SKM-1 treated with dmso at 0.1 percent for 144 hours (cell line): Measurements from ENCODE around the gene ERC1.
"Not testable (repeated sequence)": the region's sequence is repeated elsewhere in the genome, so short reads cannot be mapped to it uniquely, and the experiment has no call there.

ENCODE experiments used
- DNase-seq: peaks from one replicate; lab custom pipeline; 2025; ENCODE audit not compliant: unreplicated experiment; lab: John Stamatoyannopoulos, UW

The ERC1 gene

DNA sequence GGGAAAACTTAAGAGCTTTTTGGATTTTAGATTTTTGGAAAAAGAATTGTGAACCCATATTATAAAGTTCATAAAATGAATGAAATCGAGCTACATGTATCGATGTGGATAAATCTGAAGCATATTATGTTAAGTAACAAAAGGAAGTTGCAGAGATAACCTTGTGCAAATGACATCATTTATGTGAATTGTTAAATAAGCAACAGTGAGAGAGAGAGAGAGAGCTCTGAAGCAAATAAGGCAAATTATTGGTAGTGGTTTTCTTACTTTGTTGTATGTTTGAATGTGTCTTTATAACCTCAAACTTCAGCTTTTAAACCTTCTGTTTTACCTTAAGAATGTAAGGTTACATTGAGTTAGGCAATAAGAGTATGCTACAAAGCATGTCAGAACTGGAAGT lies 78.8 kb downstream of the ERC1 start:
- no peak for DNase-seq

DNA sequence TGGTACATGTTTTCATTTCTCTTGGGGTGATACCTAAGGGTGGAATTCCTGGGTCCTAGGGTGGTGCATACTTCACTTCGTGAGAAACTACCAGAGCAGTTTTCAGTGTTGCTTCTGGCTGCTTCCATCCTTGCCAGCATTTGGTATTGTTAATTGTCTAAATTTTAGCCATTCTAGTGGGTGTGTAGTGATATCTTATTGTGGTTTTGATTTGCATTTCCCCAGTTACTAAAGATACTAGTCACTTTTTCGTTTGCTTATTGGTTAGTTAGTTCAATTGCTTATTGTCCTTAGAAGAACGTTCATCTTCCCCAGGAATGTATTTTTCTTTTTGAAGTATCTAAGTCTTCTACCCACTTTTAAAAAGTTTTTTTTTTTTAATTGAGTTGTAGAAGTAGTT lies 80.2 kb downstream of the ERC1 start:
- DNase-seq, result no peak

DNA sequence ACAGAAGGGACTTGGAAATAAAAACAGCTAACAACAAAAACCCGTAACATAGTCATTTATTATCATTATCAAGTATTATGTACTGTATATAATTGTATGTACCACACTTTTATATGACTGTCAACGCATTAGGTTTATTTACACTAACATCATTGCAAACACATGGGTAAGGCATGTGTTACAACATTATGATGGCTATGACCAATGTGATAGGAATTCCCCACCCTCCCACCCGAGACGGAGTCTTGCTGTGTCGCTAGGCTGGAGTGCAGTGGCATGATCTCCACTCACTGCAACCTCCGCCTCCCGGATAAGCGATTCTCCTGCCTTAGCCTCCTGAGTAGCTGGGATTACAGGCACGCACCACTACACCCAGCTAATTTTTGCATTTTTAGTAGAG lies 82.6 kb downstream of the ERC1 start:
- no peak for DNase-seq

DNA sequence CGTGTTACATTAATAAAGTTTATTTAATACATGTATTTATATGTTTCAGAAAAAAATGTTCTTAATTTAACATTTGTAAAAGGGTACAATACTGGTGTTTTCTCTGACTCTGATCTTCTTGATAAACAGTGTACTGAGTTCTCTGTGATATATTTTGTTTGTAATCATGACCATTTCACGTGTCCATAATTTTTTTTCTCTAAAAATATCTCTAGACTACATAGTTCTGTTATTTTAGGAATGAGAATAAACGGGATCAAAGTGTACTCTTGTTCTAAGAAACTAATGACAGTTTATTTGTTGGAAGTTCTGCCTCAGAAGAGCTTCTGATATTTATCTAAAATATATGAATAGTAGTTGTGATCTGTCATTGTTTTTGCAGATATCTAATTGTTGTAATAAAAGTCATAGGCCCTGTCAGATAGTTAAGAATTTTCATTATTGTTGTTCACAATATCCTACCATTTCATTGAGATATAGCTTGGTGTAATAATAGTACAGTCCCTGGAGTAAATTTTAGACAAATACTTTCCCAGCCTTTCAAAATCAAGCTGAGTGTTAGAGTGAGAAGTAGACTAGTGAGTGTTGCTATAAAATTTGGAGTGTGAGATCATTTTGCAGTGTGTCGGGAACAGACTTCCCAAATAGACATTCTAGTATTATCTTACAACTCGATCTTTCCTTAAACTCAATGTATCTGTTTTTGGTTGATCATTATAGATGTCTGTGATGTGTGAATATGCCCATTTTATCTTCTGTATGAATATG lies 86.2 kb downstream of the ERC1 start:
- no peak for DNase-seq

DNA sequence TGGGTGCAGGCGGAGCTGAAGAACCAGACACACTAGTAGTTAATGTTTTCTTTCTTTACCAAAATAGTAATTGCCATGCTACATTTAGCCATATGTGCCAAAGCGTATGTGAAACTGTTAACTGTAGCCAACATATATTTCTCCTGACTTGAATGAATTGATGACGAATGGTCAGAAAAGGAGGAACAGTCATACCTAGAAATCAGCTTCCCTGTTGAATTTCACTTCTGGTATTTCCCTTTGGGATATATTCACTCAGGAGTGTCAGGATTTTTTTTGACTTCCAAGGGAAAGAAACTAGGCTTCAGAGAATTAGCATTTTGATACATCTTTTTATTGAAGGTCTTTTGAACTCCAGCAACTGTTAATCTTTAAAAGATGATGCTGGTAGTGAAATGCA lies 87.0 kb downstream of the ERC1 start:
- no peak for DNase-seq

DNA sequence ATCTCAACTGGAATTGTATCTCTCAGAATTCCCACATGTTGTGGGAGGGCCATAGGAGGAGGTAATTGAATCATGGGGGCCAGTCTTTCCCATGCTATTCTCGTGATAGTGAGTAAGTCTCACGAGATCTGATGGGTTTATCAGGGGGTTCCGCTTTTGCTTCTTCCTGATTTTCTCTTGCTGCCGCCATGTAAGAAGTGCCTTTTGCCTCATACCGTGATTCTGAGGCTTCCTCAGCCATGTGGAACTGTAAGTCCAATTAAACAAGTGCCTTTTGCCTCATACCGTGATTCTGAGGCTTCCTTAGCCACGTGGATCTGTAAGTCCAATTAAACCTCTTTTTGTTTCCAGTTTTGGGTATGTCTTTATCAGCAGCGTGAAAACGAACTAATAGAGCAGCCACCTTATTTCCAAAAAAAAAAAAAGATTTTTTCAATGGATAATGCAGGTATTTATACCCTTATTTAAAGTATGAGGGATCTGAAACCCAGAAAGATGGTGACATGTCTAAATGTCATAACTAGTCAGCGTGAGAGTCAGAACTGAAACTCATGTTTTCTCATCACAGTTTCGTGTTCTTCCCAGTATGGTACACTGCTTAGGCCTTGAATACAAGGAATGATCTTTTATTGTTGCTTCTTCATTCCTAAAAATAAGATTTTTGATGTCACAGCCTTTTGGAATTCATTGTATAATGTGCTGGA lies 89.6 kb downstream of the ERC1 start:
- no peak for DNase-seq

DNA sequence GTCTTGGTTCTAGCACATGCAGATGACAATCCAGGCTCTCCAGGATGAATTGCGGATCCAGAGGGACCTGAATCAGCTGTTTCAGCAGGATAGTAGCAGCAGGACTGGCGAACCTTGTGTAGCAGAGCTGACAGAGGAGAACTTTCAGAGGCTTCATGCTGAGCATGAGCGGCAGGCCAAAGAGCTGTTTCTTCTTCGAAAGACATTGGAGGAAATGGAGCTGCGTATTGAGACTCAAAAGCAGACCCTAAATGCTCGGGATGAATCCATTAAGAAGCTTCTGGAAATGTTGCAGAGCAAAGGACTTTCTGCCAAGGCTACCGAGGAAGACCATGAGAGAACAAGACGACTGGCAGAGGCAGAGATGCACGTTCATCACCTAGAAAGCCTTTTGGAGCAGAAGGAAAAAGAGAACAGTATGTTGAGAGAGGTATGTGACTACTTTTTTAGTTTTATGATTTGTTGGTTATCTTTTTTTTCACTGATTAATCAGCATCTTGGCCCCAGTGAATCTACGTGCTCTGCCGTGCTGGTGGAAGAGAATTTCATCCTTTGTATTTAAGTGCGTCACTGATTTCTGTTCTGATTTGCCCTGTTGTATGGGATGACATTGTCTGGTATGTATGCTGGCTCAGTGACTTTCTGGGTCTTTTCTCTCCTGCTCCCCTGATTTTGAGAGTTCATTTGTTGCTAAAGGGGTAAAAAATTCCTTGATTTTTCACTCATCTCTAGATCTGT lies 92.3 kb downstream of the ERC1 start:
- no peak for DNase-seq

DNA sequence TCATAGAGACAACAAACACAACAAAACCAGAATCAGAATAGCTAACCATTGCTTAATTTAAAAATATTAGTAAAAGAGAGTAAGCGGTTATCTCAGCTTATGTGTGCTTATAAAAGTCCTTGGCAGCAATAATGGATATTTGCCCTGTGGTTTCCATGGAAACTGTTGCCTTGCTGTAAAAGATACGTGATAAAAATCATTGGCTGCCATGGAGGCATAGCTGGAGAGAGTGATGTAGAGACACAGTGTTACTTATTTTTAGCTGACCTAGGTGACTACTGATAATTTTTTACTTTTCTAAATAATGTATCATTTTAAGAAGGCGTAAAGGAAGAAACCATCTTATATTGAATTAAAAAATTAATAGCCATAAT lies 92.9 kb downstream of the ERC1 start:
- no peak for DNase-seq

DNA sequence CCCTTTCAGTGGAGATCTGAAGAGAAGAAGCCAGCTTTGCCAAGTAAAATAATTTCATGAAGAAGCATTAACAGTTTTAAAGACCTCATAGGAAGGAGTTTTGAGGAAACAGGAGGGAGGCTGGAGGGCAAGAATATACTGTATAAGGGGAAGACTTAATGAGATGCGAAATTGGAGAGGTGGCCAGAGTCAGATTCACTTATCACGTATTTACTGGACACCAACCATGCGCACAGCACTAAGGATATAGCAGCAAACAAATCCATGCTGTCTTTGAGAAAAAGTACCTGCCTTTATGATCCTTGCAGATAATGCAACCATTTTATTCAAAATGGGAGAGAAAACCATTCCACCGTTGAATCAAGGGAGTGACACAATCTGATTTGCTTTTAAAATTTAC lies 100.3 kb downstream of the ERC1 start:
- no peak for DNase-seq

DNA sequence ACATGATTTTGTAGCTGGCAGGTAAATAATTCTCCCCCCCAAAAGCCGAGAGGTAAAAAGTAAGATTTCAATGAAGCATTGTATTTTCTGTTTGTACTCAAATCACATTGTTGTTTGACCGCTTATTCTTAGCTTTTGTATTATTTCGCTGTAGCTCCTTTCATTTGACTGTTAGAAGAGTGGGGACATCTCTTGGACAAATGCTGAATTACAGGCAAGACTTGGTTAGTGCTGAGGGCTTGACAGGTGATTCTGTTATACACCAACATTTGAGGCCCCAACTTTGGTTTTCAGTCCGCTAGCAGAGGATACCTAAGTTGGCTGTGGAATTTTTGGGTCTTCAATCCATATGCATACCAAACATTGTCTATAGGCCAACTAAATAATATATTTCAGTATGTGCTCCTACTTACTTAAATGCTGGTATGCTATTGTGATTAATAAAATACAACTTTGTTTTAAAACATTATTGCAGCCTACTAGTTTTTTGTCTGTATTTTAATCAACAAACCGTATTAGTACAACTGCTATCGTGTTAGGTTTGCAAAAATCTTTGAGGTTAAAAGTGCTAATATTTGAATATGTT lies 102.2 kb downstream of the ERC1 start:
- no peak for DNase-seq

DNA sequence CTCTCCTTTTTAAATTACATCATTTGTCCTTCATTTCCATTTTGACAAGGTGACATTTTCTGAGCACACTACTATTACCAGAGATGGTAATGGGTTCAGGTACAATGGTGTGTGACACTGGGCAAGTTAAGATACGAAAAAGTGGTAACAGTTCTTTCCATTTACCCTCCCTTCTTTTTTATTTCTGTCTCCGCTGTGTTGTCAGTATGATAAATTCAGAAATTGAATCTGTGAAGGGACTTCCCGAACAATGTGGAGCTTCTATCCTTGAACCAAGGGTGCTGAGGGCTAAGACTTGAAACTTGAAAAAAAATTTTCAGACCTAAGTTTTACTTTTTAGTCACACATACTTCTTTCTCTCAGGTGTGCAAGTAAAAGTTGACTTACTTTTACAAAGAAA lies 103.7 kb downstream of the ERC1 start:
- no peak for DNase-seq

DNA sequence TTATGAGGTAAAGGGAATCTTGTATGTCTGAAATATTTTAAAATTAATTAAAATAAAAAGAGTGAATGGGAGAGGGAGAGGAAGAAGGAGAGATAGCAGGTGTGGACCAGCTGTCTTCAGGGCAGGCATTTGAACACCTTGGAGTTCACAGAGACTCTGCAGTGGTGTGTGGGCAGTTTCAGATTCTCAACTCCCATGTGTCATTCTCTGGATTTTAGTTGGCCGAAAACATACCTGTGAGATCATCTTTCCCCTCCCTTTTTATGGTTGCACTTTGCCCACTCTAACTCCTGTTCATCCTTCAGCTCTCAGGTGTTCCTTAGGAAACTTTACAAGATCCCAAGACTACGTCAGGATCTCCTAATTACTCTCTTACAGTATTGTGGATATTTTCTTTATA lies 108.1 kb downstream of the ERC1 start:
- no peak for DNase-seq

DNA sequence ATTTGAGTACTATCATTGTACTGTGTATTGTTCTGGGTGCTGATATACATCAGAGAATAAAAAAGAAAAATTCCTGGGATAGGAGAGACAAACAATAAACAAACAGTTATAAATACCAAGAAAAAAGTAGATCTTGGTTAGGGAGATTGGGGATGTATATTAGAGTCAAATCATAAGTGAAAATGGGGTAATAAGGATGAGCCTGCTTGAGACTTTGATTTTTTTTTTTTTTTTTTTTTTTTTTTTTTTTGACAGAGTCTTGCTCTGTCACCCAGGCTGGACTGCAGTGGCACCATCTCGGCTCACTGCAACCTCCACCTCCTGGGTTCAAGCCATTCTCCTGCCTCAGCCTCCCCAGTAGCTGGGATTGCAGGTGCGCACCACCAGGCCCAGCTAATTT lies 108.6 kb downstream of the ERC1 start:
- DNase-seq, result not testable (repeated sequence)

DNA sequence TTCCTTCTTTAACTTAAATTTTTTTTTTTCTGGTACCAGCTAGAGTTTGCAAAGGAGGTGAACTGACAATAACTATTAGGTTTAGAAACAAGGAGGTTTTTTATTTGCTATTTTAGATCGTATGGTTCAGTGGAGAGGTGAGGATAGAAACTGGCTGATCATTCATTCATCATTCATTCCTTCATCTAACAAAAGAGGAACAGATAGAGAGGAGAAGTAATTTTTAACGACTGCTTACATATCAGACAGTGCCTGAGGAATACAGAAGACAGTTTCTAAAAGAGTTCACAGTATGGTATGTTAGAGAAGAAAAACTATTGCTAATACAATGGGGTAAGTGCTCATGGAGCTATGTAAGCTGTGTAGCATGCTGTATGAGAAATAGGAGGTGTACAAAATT lies 111.1 kb downstream of the ERC1 start:
- no peak for DNase-seq

DNA sequence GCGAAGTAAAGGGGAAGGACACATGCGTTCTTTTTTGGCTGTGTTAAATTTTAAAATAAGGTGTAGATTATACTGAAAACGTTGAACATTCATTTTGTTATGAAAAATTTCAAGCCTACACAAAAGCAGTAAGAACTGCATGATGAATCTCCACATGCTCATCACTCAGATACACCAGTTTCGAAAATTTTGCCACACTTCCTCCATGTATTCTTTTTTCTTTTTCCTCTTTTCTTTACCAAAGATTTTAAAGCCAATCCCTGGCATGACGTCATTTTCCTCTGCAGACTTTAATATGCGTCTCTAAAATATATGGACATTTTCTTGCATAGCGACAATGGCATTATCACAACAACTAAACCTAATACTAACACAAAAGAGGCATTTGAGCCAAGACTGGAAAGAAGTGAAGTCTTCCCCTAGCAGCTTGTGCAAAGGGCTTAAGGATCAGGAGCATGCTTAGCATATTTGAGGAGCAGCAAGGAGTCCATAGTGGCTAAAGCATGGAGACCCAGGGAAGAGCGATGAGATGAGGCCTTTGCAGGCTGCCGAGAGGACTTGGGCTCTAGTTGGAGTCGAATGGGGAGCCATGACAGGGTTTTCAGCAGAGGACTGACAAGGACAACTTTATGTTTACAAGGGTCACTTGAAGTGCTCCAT lies 111.9 kb downstream of the ERC1 start:
- DNase-seq, result no peak

DNA sequence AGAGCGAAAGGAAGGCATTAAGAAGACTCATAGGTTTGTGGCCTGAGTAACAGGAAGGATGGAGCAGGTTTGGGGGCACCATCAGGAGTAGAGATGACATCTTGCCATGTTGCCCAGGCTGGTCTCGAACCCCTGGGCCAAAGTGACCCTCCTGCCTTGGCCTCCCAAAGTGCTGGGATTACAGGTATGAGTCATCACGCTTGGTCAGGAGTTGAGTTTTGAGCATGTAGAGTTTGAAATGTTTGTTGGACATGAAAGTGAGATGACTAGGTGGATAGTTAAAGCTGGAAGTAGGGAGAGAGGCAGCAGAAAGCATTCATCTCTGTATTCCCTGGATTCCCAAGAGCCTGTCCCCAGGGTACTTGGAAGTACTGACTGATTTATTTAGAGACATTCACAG lies 112.6 kb downstream of the ERC1 start:
- no peak for DNase-seq

DNA sequence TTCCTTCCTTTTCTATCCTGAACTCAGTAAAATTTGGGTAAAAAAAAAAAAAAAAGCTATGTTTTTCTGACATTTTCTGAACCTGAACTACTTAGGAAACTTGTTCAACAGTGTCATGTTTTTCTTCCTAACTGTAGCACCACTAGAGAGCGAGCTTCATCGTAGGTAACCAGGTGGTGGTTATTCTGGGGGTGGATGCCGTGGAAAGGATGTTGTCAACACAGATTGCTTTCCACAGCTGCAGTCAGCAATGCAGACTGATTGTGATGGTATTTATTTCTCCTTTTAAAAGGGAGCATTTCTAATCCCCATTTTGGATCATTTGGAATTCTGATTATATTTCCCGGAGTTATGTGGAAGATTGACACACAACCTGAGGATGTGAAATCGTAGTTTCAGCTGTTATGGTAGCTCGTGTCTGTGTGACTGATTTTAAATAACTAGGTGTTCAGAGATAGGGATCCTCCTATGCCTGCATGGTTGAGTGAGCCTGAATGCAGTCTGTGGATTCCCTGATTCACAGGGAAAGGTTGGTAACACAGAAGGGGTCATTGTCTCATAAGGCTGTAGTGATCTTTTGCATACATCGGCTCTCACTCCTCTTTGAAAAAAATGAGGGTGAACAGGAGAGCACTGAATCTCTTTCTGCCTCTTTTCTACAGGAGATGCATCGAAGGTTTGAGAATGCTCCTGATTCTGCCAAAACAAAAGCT lies 113.2 kb downstream of the ERC1 start:
- no peak for DNase-seq

DNA sequence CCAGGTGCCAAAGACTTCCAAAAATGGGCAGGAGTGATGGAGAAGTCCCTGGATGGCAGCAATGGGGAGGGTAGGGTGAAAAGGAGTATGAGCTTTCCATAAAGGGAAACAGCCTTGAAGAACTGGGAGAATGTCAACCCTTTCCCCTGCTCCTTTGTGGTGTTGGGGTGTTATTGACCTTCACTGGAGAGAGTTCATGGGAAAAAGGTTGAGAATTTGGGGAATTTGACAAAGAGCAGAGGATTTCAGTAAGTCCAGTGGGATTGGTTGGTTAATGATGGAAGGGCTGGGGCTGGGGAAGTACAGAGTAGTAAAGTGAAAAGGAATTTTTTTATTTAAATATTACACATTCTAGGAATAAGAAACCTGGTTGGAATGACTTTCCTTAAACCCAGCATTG lies 116.6 kb downstream of the ERC1 start:
- DNase-seq, result no peak

DNA sequence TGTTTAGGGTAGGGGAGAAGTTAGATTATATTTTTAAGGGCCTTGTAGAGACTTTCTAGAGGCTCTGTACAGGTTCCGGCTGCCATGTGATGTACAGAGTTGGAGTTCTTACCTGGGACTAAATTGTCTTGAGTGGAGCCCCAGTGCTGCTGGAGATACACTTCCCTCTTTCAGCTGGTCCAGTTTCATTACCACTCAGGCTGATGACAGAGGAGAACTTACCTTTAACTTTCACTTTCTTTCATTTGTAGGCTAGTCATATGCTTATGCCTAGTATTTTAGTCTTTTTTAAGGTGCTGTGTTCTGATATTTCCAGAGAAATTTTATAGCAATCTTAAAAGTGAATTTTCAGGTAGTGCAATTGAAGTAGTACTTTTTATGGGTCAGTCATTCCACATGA lies 117.3 kb downstream of the ERC1 start:
- no peak for DNase-seq

DNA sequence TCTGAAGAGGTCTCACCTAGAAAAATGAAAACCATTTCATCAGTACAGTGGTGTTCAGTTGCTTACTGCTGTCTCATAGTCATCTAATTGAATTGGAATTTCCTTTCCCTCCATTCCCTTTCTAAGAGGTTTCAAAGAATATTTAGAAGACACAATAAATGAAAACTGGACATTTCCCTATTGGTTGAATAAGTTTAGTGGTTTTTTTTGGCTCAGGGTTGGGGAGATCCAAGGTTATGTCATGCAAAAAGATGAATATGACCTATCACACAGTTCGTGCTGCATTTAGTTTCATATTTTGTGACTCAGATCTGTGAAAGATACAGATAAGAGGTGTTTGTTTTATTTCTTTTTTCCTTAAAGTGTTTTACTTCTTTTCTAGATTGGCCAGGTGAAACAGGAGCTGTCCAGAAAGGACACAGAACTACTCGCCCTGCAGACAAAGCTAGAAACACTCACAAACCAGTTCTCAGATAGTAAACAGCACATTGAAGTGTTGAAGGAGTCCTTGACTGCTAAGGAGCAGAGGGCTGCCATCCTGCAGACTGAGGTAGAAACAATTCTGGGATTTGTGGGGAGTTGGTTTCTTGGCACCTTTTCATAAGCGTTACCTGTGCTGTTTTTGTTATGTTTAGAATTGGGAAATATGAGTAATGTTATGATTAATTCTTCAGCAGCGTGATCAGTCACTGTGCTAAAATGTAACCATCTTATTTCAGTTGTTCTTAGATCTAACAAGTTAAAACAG lies 124.6 kb downstream of the ERC1 start:
- DNase-seq, result no peak
